Measurements from ENCODE around the gene GPRIN1.

Gene GPRIN1

GRCh38 chr5:176606875-176607274 is 3.1 kb downstream of the GPRIN1 start (continued):
- TF ChIP-seq ZSCAN30 (tag by site-specific recombination; IDR thresholded peaks at IDR 0.05) (no peak), GLIS2 (tag by site-specific recombination; IDR thresholded peaks at IDR 0.05) (no peak), REPIN1 (tag by site-specific recombination; IDR thresholded peaks at IDR 0.05; ENCODE audit: low read depth) (no peak), ZNF426 (tag by site-specific recombination; IDR thresholded peaks at IDR 0.05) (no peak), ZNF791 (tag by site-specific recombination; IDR thresholded peaks at IDR 0.05) (no peak), ZEB2 (tag by site-specific recombination; IDR thresholded peaks at IDR 0.05) (no peak)

- POLR2A ChIA-PET, result no interaction called here
Observed at GRCh38 chr5:176606032-176606431, 3.9 kb downstream of the GPRIN1 start.

More at GRCh38 chr5:176606032-176606431, 3.9 kb downstream of the GPRIN1 start:
- H3K4me3 ChIP-seq (ENCODE audit: low read depth, low read length), result no peak overlapping the region
- H3K27ac ChIP-seq (ENCODE audit: extremely low read depth, low read depth, low read length), result no peak overlapping the region
- no peaks in the 10 kb centered on the region for H3K4me1 ChIP-seq (ENCODE audit: control insufficient read depth, insufficient read depth, low read length)
- no peaks in the 10 kb centered on the region for H3K36me3 ChIP-seq (ENCODE audit: control insufficient read depth in 2 of 2, insufficient read depth in 1 of 2, low read length in 2 of 2)
- no peak for TF ChIP-seq ZNF37A (tag by site-specific recombination; IDR thresholded peaks at IDR 0.05)
- 0 out of 2 replicates have a peak, but pooled peaks have one; percentile 5 for TF ChIP-seq SP2 (tag by site-specific recombination; IDR thresholded peaks at IDR 0.05)
- TF ChIP-seq GLI2 (tag by site-specific recombination; IDR thresholded peaks at IDR 0.05; ENCODE audit: borderline replicate concordance, low read depth), result no peak
- TF ChIP-seq SP7 (tag by site-specific recombination; IDR thresholded peaks at IDR 0.05), result no peak
- TF ChIP-seq PRDM4 (tag by site-specific recombination; IDR thresholded peaks at IDR 0.05), result no peak
- no peak for TF ChIP-seq ZNF792 (tag by site-specific recombination; IDR thresholded peaks at IDR 0.05)
- TF ChIP-seq ZNF629 (tag by site-specific recombination; IDR thresholded peaks at IDR 0.05), result no peak
- TF ChIP-seq KLF1 (tag by site-specific recombination; IDR thresholded peaks at IDR 0.05), result peak; percentile 10; the same call in 1 of the 2 replicates
- TF ChIP-seq ZBTB8A (tag by site-specific recombination; IDR thresholded peaks at IDR 0.05), result peak; percentile 30; the same call in 1 of the 2 replicates
- TF ChIP-seq ZNF335 (tag by site-specific recombination; conservative IDR thresholded peaks at IDR 0.05), result peak; percentile 47; the same call in 1 of the 2 replicates
- no peak for TF ChIP-seq ZNF10 (tag by site-specific recombination; IDR thresholded peaks at IDR 0.05)
- no peak for TF ChIP-seq ZNF311 (tag by site-specific recombination; IDR thresholded peaks at IDR 0.05; ENCODE audit: borderline replicate concordance)
- TF ChIP-seq ZNF621 (tag by site-specific recombination; IDR thresholded peaks at IDR 0.05), result no peak
- TF ChIP-seq INSM2 (tag by site-specific recombination; IDR thresholded peaks at IDR 0.05), result no peak
- TF ChIP-seq ZNF140 (tag by site-specific recombination; IDR thresholded peaks at IDR 0.05), result no peak
- TF ChIP-seq HIC1 (tag by site-specific recombination; IDR thresholded peaks at IDR 0.05), result no peak
- TF ChIP-seq ZNF777 (tag by site-specific recombination; IDR thresholded peaks at IDR 0.05; ENCODE audit: borderline replicate concordance), result no peak
- TF ChIP-seq ZNF19 (tag by site-specific recombination; IDR thresholded peaks at IDR 0.05; ENCODE audit: low read depth), result no peak
- no peak for TF ChIP-seq ZNF830 (tag by site-specific recombination; IDR thresholded peaks at IDR 0.05; ENCODE audit: low read depth)
- TF ChIP-seq ZBTB6 (tag by site-specific recombination; IDR thresholded peaks at IDR 0.05), result no peak
- TF ChIP-seq MYNN (tag by site-specific recombination; IDR thresholded peaks at IDR 0.05; ENCODE audit: borderline replicate concordance), result no peak
- TF ChIP-seq ZIC2 (tag by site-specific recombination; IDR thresholded peaks at IDR 0.05), result peak; percentile 58
- CTCF ChIA-PET, result interaction anchor here (1.1 kb wide), 1 partner anchor 55 kb away, joined by 5 read pairs; no protein-coding TSS in a partner anchor
- H3K9me3 ChIP-seq (ENCODE audit: control insufficient read depth, insufficient read depth, low read depth, low read length), result no peaks in the 10 kb centered on the region
